GM19452 (cell line): ENCODE results near the gene GALNT9.

Experiments
- ATAC-seq: cut with Tn5 transposase; IDR thresholded peaks from one replicate; pipeline ENCODE4 v1.9.1; 2021; ENCODE audit not compliant: unreplicated experiment

Gene GALNT9

DNA sequence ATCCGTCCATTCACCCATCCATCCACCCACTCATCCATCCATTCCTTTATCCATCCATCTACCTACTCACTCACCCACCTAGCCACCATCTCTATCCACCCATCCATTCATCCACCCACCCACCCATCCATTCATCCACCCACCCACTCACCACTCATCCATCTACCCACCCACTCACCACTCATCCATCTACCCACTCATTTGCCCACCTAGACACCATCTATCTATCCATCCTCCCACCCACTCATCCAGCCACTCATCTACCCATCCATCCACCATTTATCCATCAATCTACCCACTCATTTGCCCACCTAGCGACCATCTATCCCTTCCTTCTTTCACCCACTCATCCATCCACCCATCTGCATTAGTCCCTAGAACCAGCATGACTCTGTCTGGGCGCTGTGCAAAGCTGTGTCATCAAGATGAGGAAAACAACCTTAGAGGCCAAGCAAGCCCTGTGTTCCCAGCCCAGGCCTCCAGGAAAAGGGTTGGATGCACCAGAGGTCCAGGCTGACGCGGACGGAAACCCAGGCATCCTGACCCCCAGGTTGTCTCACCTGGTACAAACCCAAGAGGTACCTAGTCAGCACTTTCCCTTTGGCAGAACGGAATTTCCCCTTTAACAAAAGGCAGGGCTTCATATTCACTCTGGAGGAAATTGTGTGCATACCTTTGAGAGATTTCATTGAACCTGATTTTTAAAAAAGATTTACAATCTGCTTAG is 111.4 kb downstream of the GALNT9 start:
- no peak for ATAC-seq

DNA sequence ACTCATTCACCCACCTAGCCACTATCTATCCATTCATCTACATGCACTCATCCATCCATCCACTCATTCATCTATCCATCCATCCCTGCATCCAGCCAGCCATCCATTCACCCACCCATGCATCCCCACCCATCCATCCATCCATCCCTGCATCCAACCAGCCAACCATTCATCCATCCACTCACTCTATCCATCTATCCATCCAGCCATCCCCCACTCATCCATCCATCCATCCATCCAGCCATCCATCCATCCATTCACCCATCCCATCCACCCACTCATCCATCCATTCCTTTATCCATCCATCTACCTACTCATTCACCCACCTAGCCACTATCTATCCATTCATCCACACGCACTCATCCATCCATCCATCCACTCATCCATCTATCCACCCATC is 112.0 kb downstream of the GALNT9 start:
- no peak for ATAC-seq

DNA sequence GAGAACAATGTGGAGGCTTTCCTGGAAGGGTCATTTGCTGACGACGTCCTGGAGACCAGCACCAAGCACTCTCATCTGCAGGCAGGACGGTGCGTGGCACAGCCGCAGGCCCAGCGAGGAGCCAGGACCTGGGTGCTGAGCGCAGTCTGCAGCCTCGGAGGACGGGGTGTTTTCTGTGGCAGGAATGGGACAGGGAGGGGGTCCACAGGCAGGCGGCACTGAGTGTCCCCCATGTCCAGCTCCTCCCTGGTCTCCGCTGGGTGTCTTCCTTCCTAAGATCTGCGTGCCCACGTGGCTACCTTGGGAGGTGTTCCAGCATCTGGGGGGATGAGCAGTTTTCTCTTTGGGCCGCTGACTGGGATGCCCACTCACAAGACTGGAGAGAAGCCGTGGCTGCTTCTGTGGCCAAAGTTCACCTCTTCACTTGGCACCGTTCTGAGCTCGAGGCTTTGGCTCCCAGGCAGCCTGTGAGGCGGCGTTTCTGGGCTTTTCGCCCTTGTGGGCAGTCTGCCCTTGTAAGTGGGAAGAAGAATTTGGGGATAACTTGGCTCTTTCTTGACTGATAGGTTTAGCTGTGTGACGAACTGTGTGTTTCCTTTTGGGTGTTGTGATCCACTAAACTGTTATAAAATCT is 112.9 kb downstream of the GALNT9 start:
- no peak for ATAC-seq

DNA sequence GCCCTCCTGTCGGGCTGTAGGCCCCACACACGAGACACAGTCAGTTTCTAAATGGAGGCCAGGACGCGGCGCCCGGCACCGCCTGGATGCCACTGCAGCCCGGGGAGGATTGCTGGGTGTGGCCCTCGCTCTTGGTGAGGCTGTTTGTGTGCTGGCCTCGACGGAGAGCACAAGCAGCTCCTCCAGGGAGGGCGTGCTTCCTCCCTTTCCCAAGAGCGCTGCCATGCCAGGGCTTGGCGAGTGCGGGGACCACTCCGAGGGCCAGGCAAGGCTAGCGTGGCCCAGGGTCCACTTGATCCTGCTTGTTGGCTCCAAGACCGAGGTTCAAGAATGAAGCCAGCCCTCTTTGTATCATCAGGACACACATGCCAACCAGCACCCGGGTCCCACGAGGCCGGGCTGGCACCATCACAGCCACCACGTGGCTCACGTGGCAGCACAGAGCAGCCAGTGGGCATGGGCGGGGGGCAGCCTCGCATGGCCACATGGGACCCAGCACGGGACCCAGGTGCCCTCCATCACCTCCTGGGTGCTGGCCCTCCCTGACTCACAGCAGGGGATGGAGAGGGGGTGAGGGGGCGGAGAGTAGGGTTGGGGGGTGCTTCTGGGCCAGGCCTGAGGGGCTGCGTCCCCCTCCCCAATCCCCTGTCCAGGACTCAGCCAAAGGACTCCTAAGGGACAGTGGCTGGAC is 113.9 kb downstream of the GALNT9 start:
- ATAC-seq: no peak

DNA sequence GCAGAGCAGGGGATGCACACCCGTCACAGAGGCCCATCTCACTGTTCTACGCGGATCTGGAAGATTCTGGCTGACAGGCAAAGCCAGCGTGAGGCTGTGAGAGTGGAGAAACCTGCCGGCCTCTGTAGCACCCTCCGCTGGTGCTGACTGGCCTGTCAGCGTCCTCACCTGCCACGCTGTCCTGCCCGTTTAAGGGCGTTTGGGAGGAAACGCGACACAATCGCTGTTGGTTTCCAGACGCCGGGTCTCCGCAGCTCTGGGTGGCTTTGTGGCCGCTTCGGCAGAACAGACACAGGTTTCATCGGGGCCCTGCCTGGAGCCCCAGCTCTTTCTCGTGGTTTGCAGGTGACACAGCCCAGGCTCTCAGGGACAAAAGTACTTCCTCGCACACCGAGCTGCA is 114.5 kb downstream of the GALNT9 start:
- ATAC-seq: no peak

DNA sequence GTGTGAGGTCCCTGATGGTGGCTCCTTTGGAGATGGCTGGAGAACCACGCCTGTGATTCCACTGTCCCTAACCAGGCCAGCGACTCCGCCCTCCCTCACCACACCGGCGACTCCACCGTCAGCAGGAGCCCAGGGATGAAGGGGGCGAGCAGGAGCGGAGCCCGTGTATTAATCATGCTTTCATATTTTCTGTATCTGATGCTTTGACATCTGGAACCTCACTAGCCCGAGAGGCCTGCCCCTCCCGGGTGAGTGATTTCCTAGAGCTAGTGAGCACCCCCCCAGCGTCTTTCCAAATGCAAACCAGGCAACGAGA is 115.3 kb downstream of the GALNT9 start:
- no peak for ATAC-seq

DNA sequence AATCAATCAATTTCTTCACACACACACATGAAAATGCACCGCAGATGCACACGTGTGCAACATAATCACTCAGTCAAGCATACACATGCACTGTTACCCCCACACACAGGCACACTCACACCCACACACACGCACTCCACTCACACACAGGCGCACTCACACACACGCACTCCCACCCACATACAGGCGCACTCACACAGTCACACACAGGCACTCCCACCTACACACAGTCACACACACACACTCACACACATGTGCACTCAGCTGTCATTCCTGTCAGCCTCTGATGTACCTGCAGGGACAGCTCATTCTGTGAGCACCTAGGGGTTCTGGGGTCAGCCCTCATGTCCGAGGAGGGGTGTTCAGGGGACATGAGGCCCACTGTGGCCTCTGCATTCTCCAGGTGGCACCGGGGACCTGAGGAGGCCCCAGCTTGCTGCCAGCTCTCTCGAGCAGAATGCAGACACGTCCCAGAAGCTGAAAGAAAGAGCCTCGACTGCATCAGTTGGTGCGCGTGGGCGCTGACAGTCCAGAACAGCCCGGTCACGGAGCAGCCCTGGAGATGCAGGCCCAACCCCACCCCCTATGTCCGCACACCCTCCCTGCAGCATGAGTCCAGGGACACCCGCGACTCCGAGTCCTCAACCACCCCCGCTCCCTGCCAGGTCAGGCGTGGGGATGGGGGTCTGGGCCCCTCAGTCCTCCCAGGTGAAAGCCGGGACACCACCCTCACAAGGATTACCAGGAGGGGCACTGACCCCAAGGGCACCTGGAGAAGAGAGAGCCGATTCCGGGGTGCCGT is 115.8 kb downstream of the GALNT9 start:
- ATAC-seq: no peak

DNA sequence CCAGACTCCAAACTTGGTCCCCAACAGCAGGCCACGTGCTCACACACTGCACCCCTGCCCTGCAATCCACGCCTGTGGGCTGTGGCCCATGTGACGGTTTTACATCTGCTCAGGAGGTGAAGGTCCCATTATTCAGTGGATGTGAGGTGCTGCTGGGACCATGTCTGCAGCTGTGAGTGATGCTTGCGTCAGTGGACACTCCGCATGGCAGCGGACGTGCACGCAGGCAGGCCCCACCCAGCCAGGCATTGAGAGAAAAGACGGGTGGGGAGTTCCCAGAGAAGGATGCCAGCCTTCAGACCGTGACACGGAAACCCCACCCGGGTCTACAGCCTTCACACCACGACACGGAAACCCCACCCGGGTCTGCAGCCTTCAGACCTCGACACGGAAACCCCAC is 117.6 kb downstream of the GALNT9 start:
- ATAC-seq: no peak

DNA sequence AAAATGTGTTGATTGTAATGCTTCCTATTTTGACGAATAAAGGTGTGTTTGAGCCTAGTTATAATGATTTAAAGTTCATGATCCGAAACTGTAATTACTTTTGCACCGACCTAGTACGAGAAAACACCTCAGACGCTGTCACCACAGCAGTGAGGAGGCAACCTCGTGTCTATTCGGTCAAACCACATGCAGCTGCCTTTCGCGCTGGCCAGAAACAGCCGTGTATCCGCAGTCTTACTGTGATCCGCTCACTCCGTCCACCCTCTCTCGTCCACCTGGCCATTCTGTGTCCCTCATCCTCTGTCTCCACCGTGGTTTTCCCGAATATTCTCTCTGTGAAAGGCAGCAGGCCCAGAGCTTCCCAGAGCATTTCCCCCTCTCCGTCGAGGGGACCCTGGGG is 118.1 kb downstream of the GALNT9 start:
- ATAC-seq: no peak

DNA sequence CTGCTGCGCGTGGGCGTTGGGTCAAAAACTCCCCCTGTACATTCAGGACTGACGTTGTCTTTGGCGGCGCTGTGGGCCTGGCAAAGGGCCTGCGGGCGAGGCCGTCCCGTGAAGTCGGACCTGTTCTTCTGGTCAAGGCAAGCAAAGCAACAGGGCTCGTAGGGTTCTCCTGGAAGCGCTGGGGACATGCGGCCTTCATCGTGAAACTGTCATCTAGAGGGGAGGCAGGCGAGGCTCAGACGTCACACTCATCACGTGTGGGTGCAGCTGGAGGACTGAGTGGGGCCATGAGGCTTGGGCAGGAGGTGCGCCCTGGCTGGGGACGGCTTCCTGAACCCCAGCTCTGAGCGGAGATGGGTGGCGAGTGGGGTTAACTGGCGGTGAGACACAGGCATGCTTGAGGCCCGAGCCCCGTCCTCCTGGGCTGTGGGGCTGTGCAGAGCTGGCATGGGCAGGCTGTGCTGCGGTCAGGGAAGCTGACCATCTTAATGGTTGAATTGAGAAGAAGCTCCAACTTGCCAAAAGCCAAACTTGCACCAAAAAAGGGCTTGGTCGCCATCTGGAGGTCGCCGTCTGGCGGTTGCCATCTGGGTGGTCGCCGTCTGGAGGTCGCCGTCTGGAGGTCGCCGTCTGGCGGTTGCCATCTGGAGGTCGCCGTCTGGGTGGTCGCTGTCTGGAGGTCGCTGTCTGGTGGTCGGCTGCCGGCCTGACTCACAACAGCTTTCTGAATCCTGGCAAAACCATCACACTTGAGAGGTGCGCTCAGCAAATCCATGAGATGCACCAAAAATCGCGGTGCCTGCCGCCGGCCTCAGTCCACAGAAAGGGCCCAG is 119.0 kb downstream of the GALNT9 start:
- ATAC-seq: no peak

DNA sequence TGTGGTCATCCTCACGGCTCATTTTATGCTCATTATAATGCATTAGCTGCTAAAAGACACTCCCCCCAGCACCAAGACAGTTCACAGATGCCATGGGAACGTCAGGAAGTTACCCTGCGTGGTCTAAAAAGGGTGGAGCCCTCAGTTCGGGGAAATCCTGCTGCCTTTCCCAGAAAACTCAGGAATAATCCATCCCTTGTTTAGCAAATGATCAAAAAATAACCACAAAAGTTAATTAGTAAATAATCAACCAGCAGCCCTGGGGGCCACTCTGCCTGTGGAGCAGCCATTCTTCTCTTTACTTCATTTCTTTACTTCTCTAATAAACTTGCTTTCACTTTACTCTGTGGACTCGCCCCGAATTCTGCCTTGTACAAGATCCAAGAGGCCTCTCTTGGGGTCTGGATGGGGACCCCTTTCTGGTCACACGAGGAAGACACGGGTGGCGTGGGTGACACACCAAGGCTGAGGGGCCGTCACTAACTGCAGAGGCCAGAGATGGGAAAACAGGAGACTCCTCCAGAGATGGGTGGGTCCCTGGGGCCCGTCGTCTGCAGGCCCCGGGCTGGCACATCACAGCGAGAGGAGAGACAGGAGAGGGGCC is 119.7 kb downstream of the GALNT9 start:
- ATAC-seq: no peak

DNA sequence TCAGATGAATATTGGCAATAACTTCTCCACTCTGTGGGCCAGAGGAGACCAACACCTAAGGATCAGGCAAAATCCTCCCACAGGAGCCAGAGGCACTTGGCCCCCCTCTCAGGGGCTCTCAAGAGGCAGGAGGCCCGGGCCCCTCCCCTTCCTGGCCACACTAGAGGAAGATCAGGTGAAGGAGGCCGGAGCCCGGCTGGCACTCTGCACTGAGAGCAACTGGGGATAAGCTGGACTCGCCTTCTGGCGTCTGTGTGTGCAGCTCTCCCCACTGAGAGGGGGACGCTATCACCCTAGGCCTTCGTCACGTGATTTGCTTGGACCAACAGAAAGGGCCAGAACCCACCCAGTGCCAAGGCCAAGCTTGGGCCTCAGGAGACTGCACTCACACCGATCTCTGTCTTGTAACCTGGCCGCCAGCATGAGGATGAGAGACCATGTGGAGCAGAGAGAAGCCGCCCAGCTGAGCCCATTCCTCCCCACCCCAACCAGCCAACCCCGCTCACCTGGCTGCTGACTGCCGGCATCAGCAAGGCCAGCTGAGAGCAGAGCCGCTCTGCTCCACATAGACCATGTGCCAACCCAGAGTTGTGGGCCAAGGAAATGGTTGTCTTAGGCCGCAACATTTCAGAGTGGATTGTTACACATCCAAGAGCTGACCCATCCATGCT is 121.1 kb downstream of the GALNT9 start:
- no peak for ATAC-seq

DNA sequence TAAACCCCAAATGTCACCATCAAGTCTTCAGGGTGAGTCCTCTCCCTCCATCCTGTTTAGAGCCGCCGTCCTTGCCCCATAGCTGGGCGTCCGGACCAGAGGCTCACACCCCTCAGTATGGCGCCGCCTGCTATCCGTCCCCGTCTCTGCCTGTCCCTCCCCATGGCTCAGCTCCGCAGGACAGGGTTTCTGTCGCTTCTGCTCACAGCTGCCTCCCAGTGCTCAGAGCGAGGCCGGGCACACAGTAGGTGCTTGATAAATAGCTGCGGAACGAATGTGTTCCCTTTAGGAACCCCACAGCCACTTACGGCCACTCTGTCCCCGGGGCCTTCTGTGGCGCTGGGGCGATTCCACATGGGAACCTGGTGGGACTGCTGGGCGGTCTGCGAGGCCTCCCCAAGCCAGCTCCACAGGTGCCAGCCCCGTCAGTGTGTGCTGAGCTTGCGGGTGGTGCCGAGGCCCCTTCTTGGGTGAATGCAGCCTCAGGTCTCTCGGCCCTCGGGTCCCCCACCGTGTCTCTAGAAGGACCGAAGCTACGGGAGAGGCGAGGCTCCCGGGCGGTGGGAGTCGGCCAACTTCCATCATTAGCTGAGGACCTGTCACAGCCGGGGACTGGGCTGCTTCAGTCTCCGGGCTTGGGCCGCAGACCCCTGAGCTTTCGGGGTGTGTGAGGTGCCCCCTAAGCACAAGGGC is 122.2 kb downstream of the GALNT9 start:
- no peak for ATAC-seq

DNA sequence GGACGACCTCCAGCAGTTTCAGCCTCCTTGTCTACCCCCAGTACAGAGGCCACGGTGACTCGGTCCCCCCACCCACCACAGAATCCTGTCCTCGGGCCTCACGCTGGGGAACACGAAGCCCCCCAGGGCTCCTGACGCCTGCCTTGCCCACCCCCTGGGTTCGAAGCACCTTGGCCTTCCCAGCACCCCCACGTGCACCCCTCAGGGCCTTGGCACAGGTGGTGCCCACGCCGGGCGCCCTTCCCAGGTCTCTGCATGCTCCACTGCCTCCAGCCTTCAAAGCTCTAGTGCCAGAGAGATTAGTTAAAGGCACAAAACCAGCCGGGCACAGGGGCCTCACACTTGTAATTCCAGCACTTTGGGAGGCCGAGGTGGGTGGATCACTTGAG is 123.3 kb downstream of the GALNT9 start:
- ATAC-seq: no peak

DNA sequence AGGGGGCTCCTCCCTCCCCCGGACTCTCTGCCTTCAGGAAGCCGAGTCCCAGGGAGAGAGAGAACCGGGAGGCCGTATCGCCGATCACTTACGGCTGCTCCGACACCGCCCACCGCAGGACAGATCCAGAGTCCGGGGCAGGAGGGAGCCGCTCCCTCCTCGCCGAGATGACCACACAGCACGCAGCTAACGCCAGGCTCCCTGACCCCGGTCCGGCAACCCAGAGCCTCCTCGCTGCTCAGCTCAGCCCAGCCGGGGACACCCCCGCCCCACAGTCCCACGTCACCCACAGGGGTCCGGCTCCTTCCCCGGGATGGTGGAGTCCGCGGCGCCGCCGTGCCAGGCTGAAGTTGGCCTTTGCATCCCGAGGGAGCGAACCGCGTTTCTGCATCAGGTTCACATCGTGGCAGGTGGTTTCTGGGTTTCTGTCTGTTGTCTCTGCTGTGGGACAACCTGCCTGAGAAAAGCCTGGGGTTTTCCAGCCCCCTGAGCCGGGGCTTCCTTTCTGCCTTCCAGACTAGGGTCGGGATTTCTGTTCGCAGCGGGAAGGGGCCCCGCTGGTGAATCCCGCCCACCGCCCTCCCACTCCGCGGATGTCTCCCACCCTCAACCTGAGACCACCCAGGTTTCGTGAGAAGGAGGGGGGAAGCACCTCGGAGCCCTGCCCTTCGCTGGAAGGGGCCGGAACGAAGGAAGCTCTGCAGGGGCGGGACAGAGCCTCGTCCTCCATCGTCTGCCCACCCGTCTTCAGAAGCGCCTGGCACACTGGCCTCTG is 123.9 kb downstream of the GALNT9 start:
- ATAC-seq: no peak

DNA sequence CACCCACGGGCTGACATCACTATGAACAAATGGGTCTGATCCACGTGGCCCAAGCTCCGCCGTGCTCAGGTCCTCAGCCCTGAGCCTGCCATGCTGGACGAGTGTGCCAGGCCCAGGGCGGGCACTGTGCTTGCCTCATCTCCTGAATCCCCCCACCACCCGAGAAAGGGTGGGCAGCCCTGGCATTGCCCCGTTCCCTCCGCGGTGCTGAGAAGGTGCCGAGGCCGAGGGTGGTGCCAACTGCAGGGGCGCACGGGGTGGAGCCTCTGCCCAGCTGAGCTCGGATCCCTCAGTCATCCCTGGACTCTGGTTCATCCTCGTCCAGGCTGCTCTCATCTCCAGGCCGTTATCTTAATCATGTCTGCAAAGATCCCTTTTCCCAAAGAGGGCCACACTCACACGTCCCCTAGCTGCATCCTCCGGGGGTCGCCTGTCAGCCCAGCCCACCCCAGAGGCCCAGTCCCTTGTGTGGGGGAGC is 124.6 kb downstream of the GALNT9 start:
- no peak for ATAC-seq

DNA sequence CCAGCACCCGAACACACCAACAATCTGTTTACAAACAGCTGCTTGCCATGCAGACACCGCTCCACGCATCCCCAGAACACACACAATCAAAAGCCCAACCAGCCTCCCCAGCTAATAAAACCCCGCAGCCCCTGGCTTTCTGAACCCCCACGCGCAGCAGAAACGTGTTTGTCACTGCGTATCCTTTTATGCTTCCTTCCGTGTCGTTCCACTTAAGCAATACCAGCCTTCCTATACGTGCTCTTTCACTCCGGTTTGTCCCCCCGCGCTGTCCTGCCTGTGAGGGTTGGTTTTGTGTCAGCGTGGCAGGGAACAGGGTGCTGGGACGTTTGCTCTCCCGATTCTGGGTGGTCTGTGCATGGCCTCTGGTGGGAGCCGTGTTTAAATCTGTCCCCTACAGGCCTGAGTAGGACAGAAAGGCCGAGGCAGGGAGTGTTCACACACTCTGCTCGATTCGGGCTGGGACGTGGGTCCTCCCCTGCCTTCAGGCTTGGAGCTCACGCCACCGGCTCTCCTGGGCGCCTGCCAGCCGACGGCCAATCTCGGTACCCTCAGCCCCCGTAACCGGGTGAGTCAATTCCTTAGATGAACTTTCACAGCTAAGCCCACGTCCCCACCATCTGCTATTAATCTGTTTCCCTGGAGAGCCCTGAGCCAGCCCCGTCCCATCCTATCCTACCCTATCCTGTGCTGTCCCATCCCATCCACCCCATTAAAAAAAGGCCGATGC is 125.2 kb downstream of the GALNT9 start:
- no peak for ATAC-seq
